ENCODE data around the gene SNX22.

SNX22 gene

DNA sequence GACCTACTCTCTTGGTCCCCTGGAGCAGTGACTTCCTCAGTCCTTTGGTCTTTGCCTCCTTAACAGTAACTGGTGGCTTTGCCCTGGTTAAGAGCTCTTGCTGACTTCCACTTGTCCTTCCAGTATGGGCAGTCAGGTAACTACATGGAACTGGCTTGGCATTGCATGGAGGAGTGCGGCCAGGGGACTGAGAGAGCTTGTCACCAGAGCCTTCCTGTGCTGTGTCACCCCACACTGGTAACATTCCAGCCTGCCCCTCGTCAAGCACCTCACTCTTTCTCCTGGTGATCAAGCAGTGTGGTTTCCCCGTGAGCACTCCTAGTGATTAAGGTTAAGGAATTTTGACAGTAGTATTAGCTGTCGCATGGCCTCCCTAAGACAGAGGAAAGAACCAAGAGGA lies 19.3 kb upstream of the SNX22 start:
- TF ChIP-seq, protein P1, sequence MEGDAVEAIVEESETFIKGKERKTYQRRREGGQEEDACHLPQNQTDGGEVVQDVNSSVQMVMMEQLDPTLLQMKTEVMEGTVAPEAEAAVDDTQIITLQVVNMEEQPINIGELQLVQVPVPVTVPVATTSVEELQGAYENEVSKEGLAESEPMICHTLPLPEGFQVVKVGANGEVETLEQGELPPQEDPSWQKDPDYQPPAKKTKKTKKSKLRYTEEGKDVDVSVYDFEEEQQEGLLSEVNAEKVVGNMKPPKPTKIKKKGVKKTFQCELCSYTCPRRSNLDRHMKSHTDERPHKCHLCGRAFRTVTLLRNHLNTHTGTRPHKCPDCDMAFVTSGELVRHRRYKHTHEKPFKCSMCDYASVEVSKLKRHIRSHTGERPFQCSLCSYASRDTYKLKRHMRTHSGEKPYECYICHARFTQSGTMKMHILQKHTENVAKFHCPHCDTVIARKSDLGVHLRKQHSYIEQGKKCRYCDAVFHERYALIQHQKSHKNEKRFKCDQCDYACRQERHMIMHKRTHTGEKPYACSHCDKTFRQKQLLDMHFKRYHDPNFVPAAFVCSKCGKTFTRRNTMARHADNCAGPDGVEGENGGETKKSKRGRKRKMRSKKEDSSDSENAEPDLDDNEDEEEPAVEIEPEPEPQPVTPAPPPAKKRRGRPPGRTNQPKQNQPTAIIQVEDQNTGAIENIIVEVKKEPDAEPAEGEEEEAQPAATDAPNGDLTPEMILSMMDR (IDR thresholded peaks at IDR 0.05; ENCODE audit: unreplicated experiment in 3 of 3): no peak
- H3K27me3 Mint-ChIP-seq (ENCODE audit: low read depth): no peaks in the 10 kb centered on the region
- no peaks in the 10 kb centered on the region for H3K9me3 Mint-ChIP-seq
- H3K36me3 Mint-ChIP-seq (ENCODE audit: low read depth): peaks cover 84% of the 10 kb centered on the region
- no peak overlapping the region for H3K27ac Mint-ChIP-seq
- no peak overlapping the region for H3K4me3 Mint-ChIP-seq
- no peaks in the 10 kb centered on the region for H3K4me1 Mint-ChIP-seq

DNA sequence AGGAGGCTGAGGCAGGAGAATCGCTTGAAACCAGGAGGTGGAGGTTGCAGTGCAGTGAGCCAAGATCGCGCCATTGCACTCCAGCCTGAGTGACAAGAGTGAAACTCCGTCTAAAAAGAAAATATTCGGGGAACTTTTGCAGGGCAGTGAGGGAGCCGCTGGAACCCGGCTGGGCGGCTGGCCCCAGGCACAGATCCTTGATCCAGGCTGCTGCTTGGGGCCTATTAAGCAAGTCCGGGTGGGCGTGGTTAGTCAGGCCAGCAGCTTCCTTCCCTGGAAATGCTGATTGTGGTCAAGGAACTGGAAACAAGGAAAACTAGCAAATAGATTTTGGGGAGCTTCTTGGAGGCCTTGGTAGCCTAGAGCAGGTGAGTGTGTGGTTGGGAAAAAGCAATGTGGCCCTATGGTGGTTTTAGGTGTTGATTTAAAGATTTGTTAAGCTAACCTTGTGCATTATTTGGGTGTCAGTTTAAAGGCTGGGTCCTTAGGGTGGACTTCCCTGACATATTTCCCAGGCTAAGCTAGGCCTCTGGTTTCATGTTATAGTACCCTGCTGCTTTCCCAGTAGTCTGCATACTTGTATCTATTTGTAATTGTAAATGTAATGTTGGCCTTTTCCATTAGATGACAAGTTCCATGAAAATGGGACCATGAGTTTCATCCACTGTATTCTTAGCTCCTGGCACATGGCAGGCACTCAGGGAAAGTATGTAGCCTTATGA lies 17.7 kb upstream of the SNX22 start:
- Mint-ChIP-seq H3K36me3 (ENCODE audit: low read depth) (peaks cover 77% of the 10 kb centered on the region), H3K27ac (no peak overlapping the region), H3K4me1 (no peaks in the 10 kb centered on the region), H3K4me3 (no peak overlapping the region), H3K9me3 (no peaks in the 10 kb centered on the region), H3K27me3 (ENCODE audit: low read depth) (no peaks in the 10 kb centered on the region)
- TF ChIP-seq, protein P1 (IDR thresholded peaks at IDR 0.05; ENCODE audit: unreplicated experiment in 3 of 3): no peak

DNA sequence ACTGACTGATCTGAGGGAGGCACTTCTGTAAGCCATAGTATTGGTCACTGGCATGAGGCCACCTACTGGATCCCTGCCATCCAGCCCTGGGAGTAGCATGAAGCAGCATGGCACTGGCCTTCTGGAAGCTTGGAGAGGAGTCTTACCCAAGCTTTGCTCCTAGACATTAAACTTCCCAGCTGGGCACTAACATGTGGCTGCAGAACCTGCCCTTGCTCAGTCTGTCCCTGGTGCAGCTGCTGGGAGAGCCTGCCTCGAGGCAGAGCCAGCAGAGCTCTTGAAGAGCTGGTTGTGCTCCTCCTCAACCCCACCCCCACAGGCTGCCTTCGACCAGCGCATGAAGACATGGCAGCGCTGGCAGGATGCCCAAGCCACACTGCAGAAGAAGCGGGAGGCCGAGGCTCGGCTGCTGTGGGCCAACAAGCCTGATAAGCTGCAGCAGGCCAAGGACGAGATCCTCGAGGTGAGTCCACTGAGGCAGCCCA lies 17.1 kb upstream of the SNX22 start:
- H3K4me1 Mint-ChIP-seq: no peaks in the 10 kb centered on the region

DNA sequence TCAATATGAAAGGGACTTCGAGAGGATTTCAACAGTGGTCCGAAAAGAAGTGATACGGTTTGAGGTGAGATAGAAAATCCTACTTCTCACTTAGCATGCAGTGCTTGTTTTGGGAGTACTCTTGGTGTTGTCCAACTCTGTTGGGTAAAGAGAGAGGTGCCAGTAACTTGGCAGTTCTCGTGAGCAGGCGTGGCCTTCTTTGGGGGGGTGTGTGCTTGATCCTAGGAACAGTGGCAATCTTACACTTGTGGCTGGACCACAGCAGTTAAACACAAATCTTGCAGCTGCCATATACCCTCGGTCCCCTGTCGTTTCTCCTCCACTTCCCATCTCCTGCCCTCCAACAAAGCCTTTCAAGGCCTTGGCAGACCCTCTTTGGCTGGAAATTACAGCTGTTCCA lies 15.2 kb upstream of the SNX22 start:
- no peak overlapping the region for H3K4me3 Mint-ChIP-seq
- H3K9me3 Mint-ChIP-seq: no peaks in the 10 kb centered on the region
- TF ChIP-seq, protein P1 (IDR thresholded peaks at IDR 0.05; ENCODE audit: unreplicated experiment in 3 of 3): no peak
- no peaks in the 10 kb centered on the region for H3K27me3 Mint-ChIP-seq (ENCODE audit: low read depth)
- peaks cover 71% of the 10 kb centered on the region for H3K36me3 Mint-ChIP-seq (ENCODE audit: low read depth)
- no peaks in the 10 kb centered on the region for H3K4me1 Mint-ChIP-seq
- no peak overlapping the region for H3K27ac Mint-ChIP-seq

More for the DNA sequence above, 17.1 kb upstream of the SNX22 start:
- TF ChIP-seq, protein P1 (IDR thresholded peaks at IDR 0.05; ENCODE audit: unreplicated experiment in 3 of 3): no peak
- Mint-ChIP-seq H3K4me3 (no peak overlapping the region), H3K27me3 (ENCODE audit: low read depth) (no peaks in the 10 kb centered on the region), H3K9me3 (no peaks in the 10 kb centered on the region), H3K36me3 (ENCODE audit: low read depth) (peaks cover 77% of the 10 kb centered on the region), H3K27ac (no peak overlapping the region)

DNA sequence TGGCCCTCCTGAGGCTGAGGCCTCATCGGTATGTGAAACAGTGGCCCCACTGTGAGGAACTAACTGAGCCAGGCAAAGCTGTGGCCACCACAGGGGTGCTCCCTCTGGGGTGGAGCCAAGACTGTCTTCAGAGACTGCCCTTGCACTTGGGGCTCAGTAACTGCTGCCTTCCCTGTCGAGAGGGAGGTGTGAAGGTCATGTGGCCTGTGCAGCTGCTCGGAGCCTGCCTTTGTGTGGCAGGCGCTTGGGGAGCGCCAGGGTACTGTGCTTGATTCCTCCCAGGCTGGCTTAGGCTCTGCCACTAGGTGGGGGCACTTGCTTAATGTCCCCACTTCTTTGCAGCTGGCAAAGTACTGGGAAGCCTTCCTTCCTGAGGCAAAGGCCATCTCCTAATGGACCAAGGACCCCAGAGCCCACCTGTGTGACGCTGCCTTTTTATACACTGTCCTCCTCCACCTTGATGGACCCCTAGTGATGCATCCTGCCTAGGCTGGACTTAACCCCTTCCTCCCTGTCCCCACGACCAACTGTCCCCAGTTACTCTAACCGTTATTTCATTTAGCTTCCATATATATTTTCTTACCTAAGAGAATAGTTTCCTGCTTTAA lies 14.2 kb upstream of the SNX22 start:
- Mint-ChIP-seq H3K4me3 (no peak overlapping the region), H3K9me3 (no peaks in the 10 kb centered on the region), H3K27ac (no peak overlapping the region), H3K4me1 (no peaks in the 10 kb centered on the region), H3K36me3 (ENCODE audit: low read depth) (peaks cover 65% of the 10 kb centered on the region), H3K27me3 (ENCODE audit: low read depth) (no peaks in the 10 kb centered on the region)
- TF ChIP-seq, protein P1 (IDR thresholded peaks at IDR 0.05; ENCODE audit: unreplicated experiment in 3 of 3): no peak

Measured in nephron (organoid).